ENCODE data around the gene FAM174B. TPM values are rescaled to one million over a fixed set of nuclear protein-coding genes. Genes with fewer than 3 reads are reported as not detected.

Gene FAM174B
- total RNA-seq, 3 donors from 2014 or later (not counting 1 experiment from before 2014, with no cell fraction given): 0.68 to 2.6 (median 0.88) TPM

DNA sequence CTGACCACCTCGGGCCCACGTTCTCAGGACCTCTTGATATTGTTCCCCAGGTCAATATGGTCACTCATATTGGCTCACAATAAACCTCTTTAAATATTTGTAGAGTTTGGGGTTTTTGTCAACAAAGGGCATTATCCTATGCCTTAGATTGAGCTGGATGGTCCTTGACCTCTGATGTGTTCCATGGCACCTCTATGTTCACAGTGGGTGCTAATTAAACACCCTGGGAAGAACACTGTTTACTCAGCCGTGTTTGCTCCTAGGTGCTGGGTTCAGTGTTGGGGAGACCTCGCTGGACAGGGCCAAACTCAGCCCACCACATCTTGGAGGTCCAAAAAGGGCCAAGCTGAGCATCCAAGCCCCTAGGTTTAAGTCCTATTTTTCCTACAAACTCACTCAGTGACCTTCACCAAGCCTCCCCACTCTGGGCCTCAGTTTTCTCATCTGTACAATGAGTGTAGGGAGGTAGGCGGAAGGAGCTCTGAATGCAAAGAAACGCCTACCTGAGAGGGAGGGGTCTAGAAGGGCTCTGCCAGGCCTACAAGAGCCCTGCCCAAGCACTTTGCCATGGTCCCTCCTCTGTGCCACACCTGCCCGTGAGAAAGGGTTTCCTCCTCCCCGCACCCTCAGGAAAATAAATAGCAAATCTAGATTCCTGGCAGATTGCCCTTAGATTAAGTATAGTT, 7.2 kb downstream of the FAM174B start:
- Mint-ChIP-seq H3K27me3 (ENCODE audit: low read depth in 2 of 2) (peaks cover 21 to 22% of the 10 kb centered on the region in 2 donors), H3K4me1 (no peaks in the 10 kb centered on the region), H3K36me3 (no peaks in the 10 kb centered on the region), H3K9me3 (peaks cover 2 to 3% of the 10 kb centered on the region in 2 donors), H3K4me3 (no peak overlapping the region), H3K27ac (no peak overlapping the region)
- DNase-seq: no peak
- Histone ChIP-seq H3K9me3 (ENCODE audit: control insufficient read depth, insufficient read depth, low read length) (no peaks in the 10 kb centered on the region), H3K4me1 (ENCODE audit: control insufficient read depth, insufficient read depth, low read length) (no peaks in the 10 kb centered on the region), H3K27ac (ENCODE audit: low read length) (no peak overlapping the region), H3K27me3 (ENCODE audit: control insufficient read depth, insufficient read depth, low read length) (no peaks in the 10 kb centered on the region), H3K36me3 (ENCODE audit: control insufficient read depth, insufficient read depth, low read length) (no peaks in the 10 kb centered on the region), H3K4me3 (ENCODE audit: low read length) (no peak overlapping the region)
- TF ChIP-seq, protein P1, sequence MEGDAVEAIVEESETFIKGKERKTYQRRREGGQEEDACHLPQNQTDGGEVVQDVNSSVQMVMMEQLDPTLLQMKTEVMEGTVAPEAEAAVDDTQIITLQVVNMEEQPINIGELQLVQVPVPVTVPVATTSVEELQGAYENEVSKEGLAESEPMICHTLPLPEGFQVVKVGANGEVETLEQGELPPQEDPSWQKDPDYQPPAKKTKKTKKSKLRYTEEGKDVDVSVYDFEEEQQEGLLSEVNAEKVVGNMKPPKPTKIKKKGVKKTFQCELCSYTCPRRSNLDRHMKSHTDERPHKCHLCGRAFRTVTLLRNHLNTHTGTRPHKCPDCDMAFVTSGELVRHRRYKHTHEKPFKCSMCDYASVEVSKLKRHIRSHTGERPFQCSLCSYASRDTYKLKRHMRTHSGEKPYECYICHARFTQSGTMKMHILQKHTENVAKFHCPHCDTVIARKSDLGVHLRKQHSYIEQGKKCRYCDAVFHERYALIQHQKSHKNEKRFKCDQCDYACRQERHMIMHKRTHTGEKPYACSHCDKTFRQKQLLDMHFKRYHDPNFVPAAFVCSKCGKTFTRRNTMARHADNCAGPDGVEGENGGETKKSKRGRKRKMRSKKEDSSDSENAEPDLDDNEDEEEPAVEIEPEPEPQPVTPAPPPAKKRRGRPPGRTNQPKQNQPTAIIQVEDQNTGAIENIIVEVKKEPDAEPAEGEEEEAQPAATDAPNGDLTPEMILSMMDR (IDR thresholded peaks at IDR 0.05): no peak
- 79% methylated on average over 5 of the region's 8 CpGs for WGBS (ENCODE audit: insufficient coverage)
- no peak for ATAC-seq
- intact Hi-C loops (cut with micrococcal nuclease): no loop called here

DNA sequence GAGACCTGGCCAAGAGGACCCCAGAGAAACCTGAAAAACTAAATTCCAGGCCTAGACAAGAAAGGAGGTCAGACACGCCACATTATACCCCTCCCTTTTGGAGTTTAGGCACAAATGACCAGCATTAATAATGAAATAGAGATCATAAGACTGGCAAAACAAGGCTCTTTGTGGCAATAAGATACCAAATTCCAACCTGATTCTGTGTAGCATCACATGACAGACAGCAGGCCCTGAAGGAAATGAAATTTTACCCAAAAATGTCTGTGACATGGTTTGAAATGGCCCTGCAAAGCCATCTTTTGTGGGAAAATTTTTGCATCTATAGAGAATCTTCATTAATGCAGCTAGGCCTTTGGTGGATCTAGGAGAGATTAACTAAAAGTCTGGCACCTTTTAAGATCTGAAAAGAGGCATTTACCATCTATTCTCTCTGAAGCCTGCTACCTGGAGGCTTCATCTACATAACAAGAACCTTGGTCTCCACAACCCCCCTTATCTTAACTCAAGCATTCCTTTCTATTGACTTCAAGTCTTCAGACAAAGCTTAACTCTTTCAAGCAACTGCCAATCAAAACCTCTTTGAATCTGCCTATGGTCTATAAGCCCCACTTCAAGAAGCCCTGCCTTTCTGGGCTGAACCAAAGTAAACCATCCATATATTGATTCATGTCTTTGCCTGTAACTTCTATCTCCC, 8.0 kb downstream of the FAM174B start:
- ATAC-seq (no peak), DNase-seq (no peak)
- intact Hi-C loops (cut with micrococcal nuclease): no loop called here
- Histone ChIP-seq H3K36me3 (ENCODE audit: control insufficient read depth, insufficient read depth, low read length) (no peaks in the 10 kb centered on the region), H3K9me3 (ENCODE audit: control insufficient read depth, insufficient read depth, low read length) (no peaks in the 10 kb centered on the region), H3K4me3 (ENCODE audit: low read length) (no peak overlapping the region), H3K27me3 (ENCODE audit: control insufficient read depth, insufficient read depth, low read length) (no peaks in the 10 kb centered on the region), H3K4me1 (ENCODE audit: control insufficient read depth, insufficient read depth, low read length) (no peaks in the 10 kb centered on the region), H3K27ac (ENCODE audit: low read length) (no peak overlapping the region)
- WGBS (ENCODE audit: insufficient coverage): 80% methylated on average over 1 of the region's 1 CpG
- Mint-ChIP-seq H3K36me3 (no peaks in the 10 kb centered on the region), H3K4me3 (no peak overlapping the region), H3K4me1 (no peaks in the 10 kb centered on the region), H3K27ac (no peak overlapping the region), H3K9me3 (peaks cover 2 to 3% of the 10 kb centered on the region in 2 donors), H3K27me3 (ENCODE audit: low read depth in 2 of 2) (peaks cover 16 to 17% of the 10 kb centered on the region in 2 donors)
- TF ChIP-seq, protein P1 (IDR thresholded peaks at IDR 0.05): no peak

DNA sequence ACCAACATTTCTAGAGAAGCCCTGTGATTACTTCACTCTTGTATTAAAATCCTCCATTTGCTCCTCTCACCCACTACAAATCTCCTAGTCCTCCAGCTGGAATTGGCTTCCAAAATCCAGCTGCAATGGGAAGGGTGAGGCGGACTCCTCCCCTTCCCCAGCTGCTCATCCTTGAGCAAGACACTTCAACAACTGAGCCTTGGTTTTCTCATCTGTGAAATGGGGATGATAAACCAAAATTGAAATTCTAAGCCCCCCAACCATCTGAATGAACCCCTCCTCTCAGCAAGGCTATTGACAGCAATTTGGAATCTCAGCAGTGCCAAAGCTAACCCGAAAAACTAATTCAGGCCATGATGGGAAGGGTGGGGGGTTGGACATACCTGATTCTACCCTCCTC, 9.4 kb downstream of the FAM174B start:
- no peak for ATAC-seq
- peaks cover 2 to 3% of the 10 kb centered on the region in 2 donors for H3K9me3 Mint-ChIP-seq
- no peaks in the 10 kb centered on the region for H3K4me1 ChIP-seq (ENCODE audit: control insufficient read depth, insufficient read depth, low read length)
- H3K27ac Mint-ChIP-seq: no peak overlapping the region
- H3K9me3 ChIP-seq (ENCODE audit: control insufficient read depth, insufficient read depth, low read length): no peaks in the 10 kb centered on the region
- H3K27me3 ChIP-seq (ENCODE audit: control insufficient read depth, insufficient read depth, low read length): no peaks in the 10 kb centered on the region
- TF ChIP-seq, protein P1 (IDR thresholded peaks at IDR 0.05): no peak
- no peak overlapping the region for H3K4me3 Mint-ChIP-seq
- no peak overlapping the region for H3K4me3 ChIP-seq (ENCODE audit: low read length)
- no peaks in the 10 kb centered on the region for H3K4me1 Mint-ChIP-seq
- H3K36me3 ChIP-seq (ENCODE audit: control insufficient read depth, insufficient read depth, low read length): no peaks in the 10 kb centered on the region
- intact Hi-C loops (cut with micrococcal nuclease): no loop called here
- 100% methylated on average over 2 of the region's 2 CpGs for WGBS (ENCODE audit: insufficient coverage)
- no peak for DNase-seq
- peaks cover 11 to 13% of the 10 kb centered on the region in 2 donors for H3K27me3 Mint-ChIP-seq (ENCODE audit: low read depth in 2 of 2)
- H3K27ac ChIP-seq (ENCODE audit: low read length): no peak overlapping the region
- no peaks in the 10 kb centered on the region for H3K36me3 Mint-ChIP-seq

Measured in natural killer cell (primary cell).